NAMALWA (cell line): Measurements from ENCODE around the gene MCU.
"Not testable (repeated sequence)": the region's sequence is repeated elsewhere in the genome, so short reads cannot be mapped to it uniquely, and the experiment has no call there.

Source experiments
- DNase-seq: peaks from one replicate; pipeline ENCODE4 v3.0.0-alpha.2; 2015; ENCODE audit warnings: low spot score

The MCU gene

DNA sequence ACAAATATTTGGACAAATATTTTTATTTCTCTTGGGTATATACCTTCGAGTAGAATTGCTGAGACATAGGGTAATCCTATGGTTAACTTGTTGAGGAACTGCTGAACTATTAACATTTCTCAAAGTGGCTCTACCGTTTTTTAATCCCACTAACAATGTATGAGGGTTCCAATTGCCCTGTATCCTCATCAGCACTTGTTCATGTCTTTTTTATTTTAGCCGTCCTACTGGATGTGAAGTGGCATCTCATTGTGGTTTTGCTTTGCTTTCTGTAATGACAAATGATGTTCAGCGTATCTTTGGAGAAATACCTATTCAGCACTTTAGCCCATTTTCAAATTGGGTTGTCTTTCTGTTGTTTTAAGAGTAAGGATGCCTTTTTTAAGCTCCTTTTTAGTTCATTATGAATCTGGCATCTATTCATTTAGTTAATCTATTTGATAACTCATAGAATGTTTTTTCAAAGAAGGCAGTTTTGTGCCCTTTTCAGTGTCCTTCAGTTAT, 40.0 kb downstream of the MCU start:
- no peak for DNase-seq

- DNase-seq: no peak
These were observed 40.6 kb downstream of the MCU start for GRCh38 chr10:72732521-72732920.

DNA sequence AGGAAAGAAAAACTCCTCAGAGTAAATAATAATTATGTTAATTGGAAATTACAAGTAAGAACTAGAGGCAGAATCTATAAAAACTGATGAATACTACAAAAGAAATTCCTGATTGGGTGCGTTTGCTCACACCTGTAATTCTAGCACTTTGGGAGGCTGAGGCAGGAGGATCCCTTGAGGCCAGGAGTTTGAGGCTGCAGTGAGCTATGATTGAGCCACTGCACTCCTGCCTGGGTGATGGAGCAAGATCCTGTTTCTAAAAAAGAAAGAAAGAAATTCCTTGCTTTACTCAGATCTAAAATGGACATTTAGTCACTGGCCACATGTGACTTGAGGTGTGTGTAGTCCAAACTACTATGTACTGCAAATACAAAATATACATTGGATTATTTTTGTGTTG, 42.0 kb downstream of the MCU start:
- DNase-seq: no peak

DNA sequence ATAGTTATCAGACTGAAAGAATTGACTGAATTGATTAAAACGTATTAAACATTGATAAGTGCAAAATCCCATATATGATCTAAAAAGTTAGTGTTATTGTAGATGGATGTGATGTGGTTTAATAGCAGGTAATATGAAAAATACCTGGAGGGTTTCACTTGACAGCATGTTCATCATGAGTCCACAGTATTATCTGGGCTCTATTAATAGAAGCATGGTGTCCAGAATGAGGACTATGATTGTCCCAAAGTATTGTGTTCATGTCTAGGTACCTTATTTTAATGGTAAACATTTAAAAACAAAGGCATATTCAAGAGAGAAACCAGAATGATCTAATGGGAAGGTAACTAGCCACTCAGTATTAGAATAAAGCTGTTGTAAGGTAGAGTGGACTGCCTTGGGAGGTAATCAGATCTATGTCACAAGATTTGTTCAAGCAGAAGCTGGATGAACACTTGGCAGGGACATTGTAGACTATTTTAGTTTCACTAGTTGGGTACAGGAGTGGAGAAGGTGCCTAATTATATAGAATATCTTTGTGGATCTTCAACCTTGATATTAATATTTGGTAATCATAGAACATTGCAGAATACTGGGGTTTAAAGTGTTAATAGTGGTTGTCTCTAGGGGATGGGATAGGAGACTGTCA, 43.5 kb downstream of the MCU start:
- no peak for DNase-seq

DNA sequence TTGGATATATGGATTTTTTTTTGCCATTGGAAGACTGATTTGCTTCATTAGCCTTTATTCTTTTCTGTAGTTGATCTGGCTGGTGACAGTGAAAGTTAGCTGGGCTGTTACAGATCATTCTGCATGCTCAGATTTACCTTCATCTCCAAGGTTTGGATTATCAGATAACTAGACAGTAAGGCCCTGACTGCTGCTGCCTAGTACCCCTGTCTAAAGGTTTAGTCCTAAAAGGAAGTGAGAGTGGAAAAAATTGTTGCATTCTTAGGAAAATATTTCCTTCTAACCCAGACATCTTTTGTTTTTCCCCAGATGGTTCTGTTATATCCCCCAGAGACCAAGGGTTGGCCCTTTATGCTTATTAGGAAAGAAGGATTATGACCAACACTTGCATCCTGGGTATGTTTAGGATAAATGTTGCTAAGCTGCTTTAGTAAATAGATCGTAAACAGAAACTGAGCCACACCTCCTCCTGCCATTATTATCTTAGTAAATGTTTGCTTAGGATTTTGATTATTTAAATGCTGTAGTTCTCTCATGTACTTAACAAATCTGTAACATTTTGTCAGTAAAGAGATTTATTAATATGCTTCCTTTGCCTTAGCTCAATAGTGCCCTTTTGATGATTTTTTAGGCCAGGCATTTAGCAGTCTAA, 44.4 kb downstream of the MCU start:
- no peak for DNase-seq

GRCh38 chr10:72736828-72737220, 44.9 kb downstream of the MCU start:
- no peak for DNase-seq

DNA sequence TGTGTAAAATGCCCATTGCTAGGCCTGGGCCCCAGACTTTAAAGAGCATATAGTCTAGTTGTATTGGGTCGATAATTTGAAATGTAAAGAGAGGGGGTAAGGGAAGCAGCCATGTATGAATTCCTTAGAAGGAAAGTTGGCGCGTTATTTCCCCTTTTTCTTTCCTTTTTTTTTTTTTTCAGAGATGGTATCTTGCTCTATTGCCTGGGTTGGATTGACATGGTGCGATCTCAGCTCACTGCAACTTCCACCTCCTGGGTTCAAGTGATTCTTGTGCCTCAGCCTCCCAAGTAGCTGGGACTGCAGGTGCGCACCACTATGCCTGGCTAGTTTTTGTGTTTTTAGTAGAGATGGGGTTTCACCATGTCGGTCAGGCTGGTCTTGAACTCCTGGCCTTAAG, 45.4 kb downstream of the MCU start:
- DNase-seq: not testable (repeated sequence)

DNA sequence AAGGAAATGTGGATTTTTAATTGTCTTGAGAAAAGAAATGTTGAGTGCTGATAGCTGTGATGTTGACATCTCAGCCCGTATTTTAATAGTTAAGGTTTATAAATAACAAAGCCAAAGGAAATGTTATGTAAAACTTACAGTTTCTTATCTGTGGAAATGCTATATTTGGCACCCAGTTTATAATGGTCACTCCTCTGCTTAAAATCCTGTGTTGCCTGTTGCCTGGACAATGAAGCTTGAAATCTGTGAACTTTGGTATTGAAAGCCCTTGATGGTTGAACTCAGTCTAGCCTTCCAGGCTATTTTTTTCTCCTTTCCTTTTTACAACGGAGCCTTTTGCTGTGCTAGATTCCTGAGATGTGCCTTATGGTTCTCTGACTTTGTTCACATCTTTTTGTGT, 46.5 kb downstream of the MCU start:
- DNase-seq: no peak

DNA sequence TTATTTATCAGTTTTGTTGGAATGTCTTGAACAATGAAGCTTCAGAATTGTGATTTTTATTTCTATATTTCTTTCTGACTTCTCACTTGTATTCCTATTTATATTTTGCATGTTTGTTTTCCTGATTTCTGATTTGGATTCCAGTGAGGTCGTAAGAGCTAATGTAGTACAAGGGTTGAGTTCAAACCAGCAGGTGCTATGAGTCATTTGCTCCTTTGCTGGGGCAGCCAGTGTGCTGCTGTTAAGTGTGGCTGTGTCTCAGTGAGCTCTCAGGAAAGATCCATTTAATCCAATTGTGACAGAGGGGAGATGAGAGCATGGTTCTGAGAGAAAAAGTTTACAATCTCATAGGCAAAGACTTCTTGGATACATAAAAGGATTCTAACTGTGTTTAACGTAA, 48.6 kb downstream of the MCU start:
- no peak for DNase-seq

- DNase-seq: no peak
These were observed 50.1 kb downstream of the MCU start for GRCh38 chr10:72742092-72742491.

DNA sequence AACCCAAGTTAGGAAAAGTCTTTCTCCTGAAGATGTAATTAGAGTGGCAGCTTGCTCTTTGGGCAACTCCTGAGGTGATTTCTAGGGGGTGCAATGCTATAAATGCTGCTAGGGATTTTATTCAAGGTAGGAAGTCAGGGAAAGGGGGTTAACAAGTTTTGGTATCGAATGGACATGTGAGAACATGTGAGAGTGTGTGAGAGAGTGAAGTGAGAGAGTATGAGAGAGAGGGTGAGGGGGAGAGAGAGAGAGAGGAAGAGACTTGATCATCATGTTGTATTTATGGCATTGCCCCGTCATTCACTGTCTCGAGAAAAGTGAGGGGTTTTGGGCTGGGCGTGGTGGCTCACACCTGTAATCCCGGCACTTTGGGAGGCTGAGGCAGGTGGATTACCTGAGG, 50.9 kb downstream of the MCU start:
- DNase-seq: no peak

DNA sequence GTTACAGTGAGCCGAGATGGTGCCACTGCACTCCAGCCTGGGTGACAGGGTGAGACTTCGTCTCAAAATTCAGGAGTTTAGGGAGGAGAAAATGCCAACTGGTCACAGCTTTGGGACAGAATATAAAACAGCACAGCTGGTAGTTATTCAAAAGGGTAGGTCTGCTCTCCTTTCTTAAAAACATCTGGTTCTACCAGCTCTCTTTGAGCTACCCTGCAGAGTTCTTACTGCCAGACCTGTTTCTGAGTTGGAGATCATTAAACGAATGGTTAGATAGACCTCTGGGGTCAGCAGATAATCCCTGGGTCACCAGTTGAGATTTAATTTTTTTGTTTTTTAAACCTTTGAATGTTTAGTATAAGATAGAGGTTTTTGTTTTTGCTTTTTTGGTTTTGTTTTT, 52.6 kb downstream of the MCU start:
- DNase-seq: no peak

DNA sequence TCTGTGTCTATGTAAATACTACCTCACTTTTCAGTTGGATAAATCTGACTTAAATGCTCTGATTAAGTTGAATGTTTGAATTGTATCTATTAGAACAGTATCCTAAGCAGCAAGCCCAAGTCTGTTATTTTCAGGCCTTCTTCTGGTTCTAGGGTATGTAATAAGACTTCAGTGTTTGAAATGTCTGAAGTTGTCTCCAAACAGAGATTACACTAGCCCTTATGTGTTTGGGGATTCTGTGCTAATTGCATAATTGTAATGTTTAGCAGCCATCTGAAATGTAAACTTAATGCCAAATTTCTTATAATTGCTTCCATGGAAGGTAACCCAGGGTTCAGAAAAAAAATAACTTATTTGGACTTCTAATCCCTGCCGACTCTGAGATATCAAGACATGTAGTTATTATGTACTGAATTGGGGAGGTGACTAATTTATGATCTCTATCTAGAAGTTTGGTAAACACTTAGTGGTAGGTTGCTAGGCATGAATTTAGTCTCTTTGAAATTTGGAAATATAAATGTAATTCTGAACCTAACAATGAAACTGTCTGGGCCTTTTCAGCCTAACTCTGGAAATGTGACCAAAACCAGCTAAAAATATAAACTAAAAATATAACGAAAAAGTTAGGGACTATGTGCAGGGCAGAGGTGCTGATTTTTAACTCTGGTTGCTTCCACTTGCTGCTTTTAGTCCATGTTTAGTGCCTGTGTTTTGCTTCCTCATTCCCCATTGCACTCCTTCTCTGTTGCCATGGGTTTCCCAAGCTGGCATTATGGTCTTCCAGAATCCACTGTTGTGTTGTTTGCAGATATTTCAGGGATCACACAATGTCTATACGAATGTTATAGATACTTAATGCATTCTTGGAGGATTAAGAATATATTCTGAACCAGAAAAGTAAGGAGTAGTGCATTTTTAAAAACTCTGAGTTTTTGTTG, 54.8 kb downstream of the MCU start:
- no peak for DNase-seq

- no peak for DNase-seq
These were observed 55.6 kb downstream of the MCU start for GRCh38 chr10:72747521-72747920.

- no peak for DNase-seq
These were observed 61.9 kb downstream of the MCU start for GRCh38 chr10:72753760-72754231.

- no peak for DNase-seq
These were observed 62.5 kb downstream of the MCU start for GRCh38 chr10:72754275-72755032.

- no peak for DNase-seq
These were observed 64.9 kb downstream of the MCU start for GRCh38 chr10:72756674-72757385.

DNA sequence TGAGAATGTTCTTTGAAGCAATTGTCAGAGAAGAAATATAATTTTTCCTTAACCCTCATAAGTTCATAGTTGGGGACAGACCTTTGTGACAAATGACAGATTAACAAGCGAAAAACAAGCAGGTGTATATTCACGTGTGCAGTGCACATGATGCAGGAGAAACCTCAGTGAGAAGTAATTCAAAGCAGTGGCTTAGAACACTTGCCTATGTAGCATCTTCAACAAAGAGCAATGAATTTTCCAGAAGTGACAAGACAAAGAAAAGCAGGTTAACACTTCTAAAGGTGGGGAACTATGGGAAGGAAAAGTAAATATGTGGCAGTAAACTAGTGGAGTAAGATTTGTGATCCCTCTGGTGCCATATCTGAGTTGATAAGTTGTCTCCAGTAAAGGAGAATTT, 65.8 kb downstream of the MCU start:
- DNase-seq: no peak

DNA sequence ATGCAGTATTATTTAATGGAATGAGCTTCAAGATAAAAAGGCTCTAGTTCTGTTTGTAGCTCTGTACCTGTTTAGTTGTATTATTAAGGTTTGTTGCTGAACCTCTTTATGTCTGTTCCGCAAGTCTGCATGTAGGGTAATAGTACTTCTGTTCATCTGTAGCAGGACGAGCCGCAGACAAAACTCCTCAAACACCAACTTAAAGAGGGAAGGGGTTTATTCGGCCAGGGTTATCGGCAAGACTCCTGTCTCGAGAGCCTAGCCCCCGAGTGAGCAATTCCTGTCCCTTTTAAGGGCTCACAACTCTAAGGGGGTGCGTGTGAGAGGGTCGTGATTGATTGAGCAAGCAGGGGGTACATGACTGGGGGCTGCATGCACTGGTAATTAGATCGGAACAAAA, 67.0 kb downstream of the MCU start:
- not testable (repeated sequence) for DNase-seq

GRCh38 chr10:72759584-72759983, 67.6 kb downstream of the MCU start:
- DNase-seq: no peak

- DNase-seq: no peak
These were observed 69.6 kb downstream of the MCU start for GRCh38 chr10:72761498-72761897.
